GM12801 (cell line): ENCODE data around the gene GPC6.

Source experiments
- CTCF ChIP-seq: IDR thresholded peaks from one replicate; pipeline ENCODE4 v1.5.1; 2011; ENCODE audit warnings: control low read depth; ENCODE audit not compliant: insufficient read length; ENCODE audit errors: extremely low read depth

The GPC6 gene

DNA sequence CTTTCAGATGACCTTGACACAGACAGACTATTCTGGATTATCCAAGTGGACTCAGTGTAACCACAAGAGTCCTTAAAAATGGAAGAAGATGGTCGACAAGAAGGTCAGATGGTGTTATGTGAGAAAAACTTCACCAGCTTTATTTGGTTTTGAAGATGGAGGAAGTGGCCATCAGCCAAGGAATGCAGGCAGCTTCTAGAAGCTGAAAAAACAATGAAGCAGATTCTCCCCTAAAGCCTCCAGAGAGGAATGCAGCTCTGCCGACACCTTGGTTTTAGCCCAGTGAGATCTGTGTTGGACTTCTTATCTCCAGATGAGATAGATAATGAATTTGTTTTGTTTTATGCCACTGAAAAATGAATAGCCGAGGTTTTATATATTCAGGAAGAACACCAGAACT, 751.4 kb downstream of the GPC6 start:
- no peak for TF ChIP-seq CTCF

- no peak for TF ChIP-seq CTCF
These were observed 754.9 kb downstream of the GPC6 start for GRCh38 chr13:93981426-93981977.

DNA sequence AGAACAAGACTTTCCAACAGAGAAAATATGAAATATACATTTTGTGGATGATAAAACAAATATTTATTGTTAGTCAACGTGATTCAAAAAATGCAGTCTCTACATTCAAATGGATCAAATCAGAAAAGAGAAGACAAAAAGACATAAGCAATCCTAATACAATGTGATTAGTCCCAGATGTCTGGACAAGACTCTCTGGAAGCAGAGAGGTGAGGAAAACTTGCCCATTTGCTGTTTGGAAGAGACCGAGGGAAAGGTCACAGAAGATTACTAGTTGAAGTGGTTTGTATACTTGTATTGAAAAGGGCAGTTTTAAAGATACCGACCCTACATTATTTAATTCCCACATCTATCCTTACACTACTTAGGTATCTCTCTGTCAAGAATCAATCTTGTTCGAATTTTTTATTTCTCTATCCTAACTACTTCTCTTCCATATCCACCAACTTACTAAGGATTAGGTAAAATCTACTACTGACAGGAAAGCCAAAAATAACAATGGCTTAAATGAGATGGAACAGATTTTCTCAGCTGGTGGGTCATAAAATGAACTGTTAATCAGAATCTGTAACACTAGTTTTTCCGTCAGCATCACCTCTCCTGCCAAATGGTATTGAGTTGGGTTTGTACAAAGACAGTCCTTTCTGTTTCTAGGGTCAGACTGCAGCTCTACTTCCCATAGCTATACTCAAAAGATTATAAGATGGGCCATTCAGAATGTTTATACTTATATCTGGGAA, 755.7 kb downstream of the GPC6 start:
- TF ChIP-seq CTCF, result no peak

DNA sequence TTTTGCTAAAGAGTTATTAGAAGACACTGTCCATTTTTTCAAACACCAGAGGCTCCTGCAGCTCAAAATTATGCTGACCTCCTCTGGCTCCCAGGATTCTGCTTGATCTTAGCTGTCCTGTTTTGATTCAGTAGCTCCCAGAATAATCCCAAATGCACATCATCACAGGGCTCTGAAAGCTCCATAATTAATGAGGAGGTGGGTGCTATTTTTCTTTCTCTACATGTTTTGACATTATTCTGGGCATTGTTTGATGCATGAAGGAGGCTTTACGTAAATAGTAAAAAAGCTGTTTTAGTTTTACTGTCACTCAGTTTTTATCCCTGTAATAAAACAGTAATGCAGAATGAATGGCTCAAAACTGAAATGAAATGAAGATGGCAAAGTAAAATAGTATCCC, 757.4 kb downstream of the GPC6 start:
- TF ChIP-seq CTCF, result no peak

GRCh38 chr13:93984876-93985275, 758.3 kb downstream of the GPC6 start:
- no peak for TF ChIP-seq CTCF

- no peak for TF ChIP-seq CTCF
These were observed 760.9 kb downstream of the GPC6 start for GRCh38 chr13:93987458-93987857.

- TF ChIP-seq CTCF, result no peak
These were observed 765.0 kb downstream of the GPC6 start for GRCh38 chr13:93991569-93991968.
